ENCODE measurements around the gene NELFCD. TPM values are rescaled to one million over a fixed set of nuclear protein-coding genes. Genes with fewer than 3 reads are reported as not detected.

Gene NELFCD
- polyA plus RNA-seq, 1 donor from 2014 or later = 88.7 TPM

DNA sequence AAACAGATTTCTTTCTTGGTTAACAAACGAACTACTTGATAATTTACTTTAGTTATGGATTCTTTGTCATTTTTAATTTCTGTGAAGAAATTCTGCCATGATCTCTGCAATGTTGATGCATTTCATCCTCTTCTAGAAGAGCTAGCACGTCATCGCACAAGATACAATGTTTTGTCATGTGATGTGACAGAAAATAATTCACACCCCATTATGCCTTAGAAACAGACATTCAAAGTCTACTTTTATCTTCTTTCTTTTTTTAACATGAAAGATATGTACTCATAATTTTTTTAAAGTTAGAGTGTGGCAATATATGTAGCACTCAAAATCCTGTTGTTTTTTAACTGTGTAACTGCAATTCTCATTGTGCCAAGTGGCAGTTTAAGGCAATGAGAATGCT lies 39.6 kb upstream of the NELFCD start:
- H3K27me3 ChIP-seq (ENCODE audit: insufficient read depth, low read depth, low read length) = no peaks in the 10 kb centered on the region
- H3K4me3 ChIP-seq (ENCODE audit: low read length) = no peak overlapping the region
- H4K20me1 ChIP-seq (ENCODE audit: insufficient read depth) = no peaks in the 10 kb centered on the region
- H3K9ac ChIP-seq (ENCODE audit: low read length) = no peak overlapping the region
- H3F3A ChIP-seq (ENCODE audit: insufficient read depth, low read length, poor library complexity, severe bottlenecking) = no peaks in the 10 kb centered on the region
- H3K27ac ChIP-seq (ENCODE audit: low read length) = no peak overlapping the region
- no peaks in the 10 kb centered on the region for H3K9me2 ChIP-seq (ENCODE audit: insufficient read depth, low read length)
- no peaks in the 10 kb centered on the region for H3K9me3 ChIP-seq (ENCODE audit: low read length)
- H3K79me2 ChIP-seq (replicated peaks; ENCODE audit: insufficient read depth, low read length) = no peaks in the 10 kb centered on the region
- H3K4me2 ChIP-seq (ENCODE audit: low read length) = no peak overlapping the region
- H3K36me3 ChIP-seq (ENCODE audit: insufficient read depth, low read length) = no peaks in the 10 kb centered on the region
- TF ChIP-seq MXI1 (conservative IDR thresholded peaks at IDR 0.05; ENCODE audit: poor library complexity, severe bottlenecking) (no peak), EP300 (conservative IDR thresholded peaks at IDR 0.05; ENCODE audit: poor library complexity, severe bottlenecking) (no peak), POLR2AphosphoS5 (IDR thresholded peaks at IDR 0.05) (no peak), EZH2 (IDR thresholded peaks at IDR 0.05; ENCODE audit: borderline replicate concordance, insufficient read depth, low read length, poor library complexity, severe bottlenecking) (no peak), CTCF (IDR thresholded peaks at IDR 0.05; ENCODE audit: poor library complexity, severe bottlenecking) (no peak), RAD21 (conservative IDR thresholded peaks at IDR 0.05) (no peak), SMC3 (conservative IDR thresholded peaks at IDR 0.05; ENCODE audit: poor library complexity) (no peak), TAF1 (IDR thresholded peaks at IDR 0.05; ENCODE audit: low read depth) (no peak)
- TF ChIP-seq, protein P1, sequence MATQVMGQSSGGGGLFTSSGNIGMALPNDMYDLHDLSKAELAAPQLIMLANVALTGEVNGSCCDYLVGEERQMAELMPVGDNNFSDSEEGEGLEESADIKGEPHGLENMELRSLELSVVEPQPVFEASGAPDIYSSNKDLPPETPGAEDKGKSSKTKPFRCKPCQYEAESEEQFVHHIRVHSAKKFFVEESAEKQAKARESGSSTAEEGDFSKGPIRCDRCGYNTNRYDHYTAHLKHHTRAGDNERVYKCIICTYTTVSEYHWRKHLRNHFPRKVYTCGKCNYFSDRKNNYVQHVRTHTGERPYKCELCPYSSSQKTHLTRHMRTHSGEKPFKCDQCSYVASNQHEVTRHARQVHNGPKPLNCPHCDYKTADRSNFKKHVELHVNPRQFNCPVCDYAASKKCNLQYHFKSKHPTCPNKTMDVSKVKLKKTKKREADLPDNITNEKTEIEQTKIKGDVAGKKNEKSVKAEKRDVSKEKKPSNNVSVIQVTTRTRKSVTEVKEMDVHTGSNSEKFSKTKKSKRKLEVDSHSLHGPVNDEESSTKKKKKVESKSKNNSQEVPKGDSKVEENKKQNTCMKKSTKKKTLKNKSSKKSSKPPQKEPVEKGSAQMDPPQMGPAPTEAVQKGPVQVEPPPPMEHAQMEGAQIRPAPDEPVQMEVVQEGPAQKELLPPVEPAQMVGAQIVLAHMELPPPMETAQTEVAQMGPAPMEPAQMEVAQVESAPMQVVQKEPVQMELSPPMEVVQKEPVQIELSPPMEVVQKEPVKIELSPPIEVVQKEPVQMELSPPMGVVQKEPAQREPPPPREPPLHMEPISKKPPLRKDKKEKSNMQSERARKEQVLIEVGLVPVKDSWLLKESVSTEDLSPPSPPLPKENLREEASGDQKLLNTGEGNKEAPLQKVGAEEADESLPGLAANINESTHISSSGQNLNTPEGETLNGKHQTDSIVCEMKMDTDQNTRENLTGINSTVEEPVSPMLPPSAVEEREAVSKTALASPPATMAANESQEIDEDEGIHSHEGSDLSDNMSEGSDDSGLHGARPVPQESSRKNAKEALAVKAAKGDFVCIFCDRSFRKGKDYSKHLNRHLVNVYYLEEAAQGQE (IDR thresholded peaks at IDR 0.05; ENCODE audit: borderline replicate concordance) = no peak
- no peak overlapping the region for H2AFZ ChIP-seq (ENCODE audit: low read depth, low read length)

- Histone ChIP-seq H3K4me2 (ENCODE audit: low read length) (no peak overlapping the region), H3K79me2 (replicated peaks; ENCODE audit: insufficient read depth, low read length) (no peaks in the 10 kb centered on the region), H3K9me3 (ENCODE audit: low read length) (no peaks in the 10 kb centered on the region), H3K4me3 (ENCODE audit: low read length) (no peak overlapping the region), H3K9ac (ENCODE audit: low read length) (no peak overlapping the region), H3F3A (ENCODE audit: insufficient read depth, low read length, poor library complexity, severe bottlenecking) (no peaks in the 10 kb centered on the region), H3K9me2 (ENCODE audit: insufficient read depth, low read length) (no peaks in the 10 kb centered on the region), H2AFZ (ENCODE audit: low read depth, low read length) (no peak overlapping the region), H3K36me3 (ENCODE audit: insufficient read depth, low read length) (no peaks in the 10 kb centered on the region), H3K27me3 (ENCODE audit: insufficient read depth, low read depth, low read length) (no peaks in the 10 kb centered on the region), H4K20me1 (ENCODE audit: insufficient read depth) (no peaks in the 10 kb centered on the region), H3K27ac (ENCODE audit: low read length) (no peak overlapping the region)
- TF ChIP-seq POLR2AphosphoS5 (IDR thresholded peaks at IDR 0.05) = no peak
Measured at GRCh38 chr20:58942549-58942948, 38.5 kb upstream of the NELFCD start.

GRCh38 chr20:58944610-58945009 lies 36.4 kb upstream of the NELFCD start:
- Histone ChIP-seq H3K79me2 (replicated peaks; ENCODE audit: insufficient read depth, low read length) (no peaks in the 10 kb centered on the region), H3K4me3 (ENCODE audit: low read length) (no peak overlapping the region), H3K27ac (ENCODE audit: low read length) (no peak overlapping the region), H3K9ac (ENCODE audit: low read length) (no peak overlapping the region), H3K36me3 (ENCODE audit: insufficient read depth, low read length) (no peaks in the 10 kb centered on the region), H3K9me2 (ENCODE audit: insufficient read depth, low read length) (no peaks in the 10 kb centered on the region), H3K9me3 (ENCODE audit: low read length) (no peaks in the 10 kb centered on the region), H3K4me2 (ENCODE audit: low read length) (no peak overlapping the region), H2AFZ (ENCODE audit: low read depth, low read length) (no peak overlapping the region), H3F3A (ENCODE audit: insufficient read depth, low read length, poor library complexity, severe bottlenecking) (no peaks in the 10 kb centered on the region), H3K27me3 (ENCODE audit: insufficient read depth, low read depth, low read length) (no peaks in the 10 kb centered on the region), H4K20me1 (ENCODE audit: insufficient read depth) (no peaks in the 10 kb centered on the region)
- TF ChIP-seq, protein P1 (IDR thresholded peaks at IDR 0.05; ENCODE audit: borderline replicate concordance) = no peak
- TF ChIP-seq POLR2AphosphoS5 (IDR thresholded peaks at IDR 0.05) = no peak
- no peak for TF ChIP-seq SMC3 (conservative IDR thresholded peaks at IDR 0.05; ENCODE audit: poor library complexity)
- no peak for TF ChIP-seq MXI1 (conservative IDR thresholded peaks at IDR 0.05; ENCODE audit: poor library complexity, severe bottlenecking)
- TF ChIP-seq CTCF (IDR thresholded peaks at IDR 0.05; ENCODE audit: poor library complexity, severe bottlenecking) = no peak
- no peak for TF ChIP-seq RAD21 (conservative IDR thresholded peaks at IDR 0.05)
- no peak for TF ChIP-seq TAF1 (IDR thresholded peaks at IDR 0.05; ENCODE audit: low read depth)
- TF ChIP-seq EZH2 (IDR thresholded peaks at IDR 0.05; ENCODE audit: borderline replicate concordance, insufficient read depth, low read length, poor library complexity, severe bottlenecking) = no peak
- TF ChIP-seq EP300 (conservative IDR thresholded peaks at IDR 0.05; ENCODE audit: poor library complexity, severe bottlenecking) = no peak
